Esophagus muscularis mucosa (tissue), 3 donors: ENCODE measurements around the gene METAP1.

ENCODE experiments used
- CTCF ChIP-seq, 3 experiments: fragments of 200-600 bp in 2 of 3; fragments of 450-650 bp in 1 of 3; sonication (generic) in 2 of 3; IDR thresholded peaks; one replicate each; pipeline ENCODE4 v1.5.1; 2017 to 2019; ENCODE audit warnings: antibody characterized with exemption in 3 of 3, mild to moderate bottlenecking in 2 of 3, moderate library complexity in 1 of 3
- POLR2AphosphoS5 ChIP-seq, 2 donors: sonication (generic); formaldehyde crosslinking; IDR thresholded peaks; one replicate each; pipeline ENCODE4 v1.6.1; 2017; ENCODE audit warnings: antibody characterized with exemption in 2 of 2

DNA sequence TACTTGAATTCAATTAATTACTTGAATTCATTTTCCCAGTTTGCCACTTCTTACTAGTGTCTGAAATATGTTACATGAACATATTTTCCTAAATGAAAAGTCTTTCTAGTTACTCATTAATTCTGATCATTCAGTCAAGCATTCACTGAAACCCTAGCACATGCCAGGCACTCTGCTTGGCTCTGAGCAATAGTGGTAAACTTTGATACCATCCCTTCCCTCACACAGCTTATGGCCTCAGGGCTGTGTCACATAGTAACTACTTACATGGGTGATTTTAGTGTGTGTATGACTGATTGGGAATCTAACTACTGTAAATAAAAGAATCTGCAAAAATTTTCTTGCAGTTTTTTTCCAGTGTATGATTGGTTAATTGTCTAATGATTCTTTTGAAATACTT, 32.7 kb downstream of the METAP1 start:
- TF ChIP-seq POLR2AphosphoS5 (IDR thresholded peaks at IDR 0.05) (no peak), CTCF (IDR thresholded peaks at IDR 0.05) (no peak)
